ENCODE measurements around the gene HJURP. TPM values are rescaled to one million over a fixed set of nuclear protein-coding genes. Genes with fewer than 3 reads are reported as not detected.
"Not testable (repeated sequence)": the region's sequence is repeated elsewhere in the genome, so short reads cannot be mapped to it uniquely, and the experiment has no call there.

Gene HJURP
- total RNA-seq: 1 to 10 TPM; 2.0 to 4.1 TPM
- polyA plus RNA-seq: 1 to 10 TPM in 1 of 2 donors, under 1 TPM in 1; 0.84 to 1.9 TPM
- long read RNA-seq, donor 1, partial matches to known transcripts: 5 of 7 reads
- long read RNA-seq, donor 1, other reads (novel, unspliced or antisense): 0 of 7 reads
- long read RNA-seq, donor 2, partial matches to known transcripts: 0 of 1 reads
- long read RNA-seq, donor 2, other reads (novel, unspliced or antisense): 0 of 1 reads
- long read RNA-seq, donor 3, partial matches to known transcripts: 0 of 1 reads
- long read RNA-seq, donor 3, other reads (novel, unspliced or antisense): 0 of 1 reads
- long read RNA-seq, donor 4, partial matches to known transcripts: 13 of 14 reads
- long read RNA-seq, donor 4, other reads (novel, unspliced or antisense): 0 of 14 reads
- long read RNA-seq, donor 5, partial matches to known transcripts: 10 of 14 reads
- long read RNA-seq, donor 5, other reads (novel, unspliced or antisense): 0 of 14 reads

- peaks cover 0 to 11% (median 0%) of the 10 kb centered on the region in 4 donors for H3K36me3 ChIP-seq (ENCODE audit: control insufficient read depth in 4 of 4, insufficient read depth in 4 of 4, low read length in 4 of 4)
- H3K27ac ChIP-seq (ENCODE audit: low read depth in 1 of 2, low read length in 1 of 2): peak within 1 kb of the TSS; percentile 59 to 61
- ATAC-seq (ENCODE audit: insufficient read depth, low FRiP score) (peak; percentile 98), DNase-seq (peak; percentile 96 to 98 (median 97))
- peaks cover 3 to 26% (median 8%) of the 10 kb centered on the region in 5 donors for H3K4me1 ChIP-seq (ENCODE audit: control insufficient read depth in 5 of 5, insufficient read depth in 5 of 5, low read length in 5 of 5)
- H3K4me3 ChIP-seq: peak within 1 kb of the TSS; percentile 75
- H3K9ac ChIP-seq (ENCODE audit: insufficient read depth in 1 of 2, low read length in 2 of 2): peak within 1 kb of the TSS; percentile 37 to 85
- no peak for TF ChIP-seq CTCF (IDR thresholded peaks at IDR 0.05; ENCODE audit: control extremely low read depth, extremely low read depth)
- H3K9me3 ChIP-seq (ENCODE audit: control insufficient read depth in 4 of 4, insufficient read depth in 3 of 4, low read length in 3 of 4): no peaks in the 10 kb centered on the region
- H3K27me3 ChIP-seq (ENCODE audit: control insufficient read depth in 3 of 3, insufficient read depth in 3 of 3, low read length in 2 of 3): no peaks in the 10 kb centered on the region
- WGBS, 2 donors: 1% methylated on average over 60 of the region's 60 CpGs
Observed at GRCh38 chr2:233854241-233854981, at the start of gene HJURP. TSS of gene HJURP (minus strand) at chr2:233854535. CDS start at chr2:233854500, 35 bp downstream.

- H3K9ac ChIP-seq (ENCODE audit: insufficient read depth in 1 of 2, low read length in 2 of 2): no peak overlapping the region
- H3K27ac ChIP-seq (ENCODE audit: low read depth in 1 of 2, low read length in 1 of 2): no peak overlapping the region
- no peak for TF ChIP-seq CTCF (IDR thresholded peaks at IDR 0.05; ENCODE audit: control extremely low read depth, extremely low read depth)
- ATAC-seq (ENCODE audit: insufficient read depth, low FRiP score) (no peak), DNase-seq (no peak)
- 60 to 89% methylated on average over 4 of the region's 4 CpGs for WGBS, 2 donors
- no peak overlapping the region for H3K4me3 ChIP-seq
- H3K4me1 ChIP-seq (ENCODE audit: control insufficient read depth in 5 of 5, insufficient read depth in 5 of 5, low read length in 5 of 5): no peaks in the 10 kb centered on the region
- H3K27me3 ChIP-seq (ENCODE audit: control insufficient read depth in 3 of 3, insufficient read depth in 3 of 3, low read length in 2 of 3): no peaks in the 10 kb centered on the region
- H3K9me3 ChIP-seq (ENCODE audit: control insufficient read depth in 4 of 4, insufficient read depth in 3 of 4, low read length in 3 of 4): peaks cover 0 to 4% (median 0%) of the 10 kb centered on the region in 4 donors
- no peaks in the 10 kb centered on the region for H3K36me3 ChIP-seq (ENCODE audit: control insufficient read depth in 4 of 4, insufficient read depth in 4 of 4, low read length in 4 of 4)
Observed at GRCh38 chr2:233901884-233902283, 47.5 kb upstream of the HJURP start.

- Histone ChIP-seq H3K4me3 (no peak overlapping the region), H3K9ac (ENCODE audit: insufficient read depth in 1 of 2, low read length in 2 of 2) (no peak overlapping the region), H3K4me1 (ENCODE audit: control insufficient read depth in 5 of 5, insufficient read depth in 5 of 5, low read length in 5 of 5) (no peaks in the 10 kb centered on the region), H3K27me3 (ENCODE audit: control insufficient read depth in 3 of 3, insufficient read depth in 3 of 3, low read length in 2 of 3) (no peaks in the 10 kb centered on the region), H3K27ac (ENCODE audit: low read depth in 1 of 2, low read length in 1 of 2) (peak overlapping the region in 1 of 2 donors; percentile 4), H3K9me3 (ENCODE audit: control insufficient read depth in 4 of 4, insufficient read depth in 3 of 4, low read length in 3 of 4) (peaks cover 0 to 4% (median 0%) of the 10 kb centered on the region in 4 donors), H3K36me3 (ENCODE audit: control insufficient read depth in 4 of 4, insufficient read depth in 4 of 4, low read length in 4 of 4) (no peaks in the 10 kb centered on the region)
- ATAC-seq (ENCODE audit: insufficient read depth, low FRiP score): peak; percentile 53
- TF ChIP-seq CTCF (IDR thresholded peaks at IDR 0.05; ENCODE audit: control extremely low read depth, extremely low read depth): no peak
- no peak for DNase-seq
- 55 to 65% methylated on average over 4 of the region's 4 CpGs for whole genome bisulfite sequencing, 2 donors
Observed at GRCh38 chr2:233901367-233901766, 47.0 kb upstream of the HJURP start.

GRCh38 chr2:233896253-233896652 lies 41.9 kb upstream of the HJURP start:
- WGBS, 2 donors: 54 to 56% methylated on average over 2 of the region's 2 CpGs
- H3K9me3 ChIP-seq (ENCODE audit: control insufficient read depth in 4 of 4, insufficient read depth in 3 of 4, low read length in 3 of 4); H3K27me3 ChIP-seq (ENCODE audit: control insufficient read depth in 3 of 3, insufficient read depth in 3 of 3, low read length in 2 of 3); H3K9ac ChIP-seq (ENCODE audit: insufficient read depth in 1 of 2, low read length in 2 of 2); H3K4me1 ChIP-seq (ENCODE audit: control insufficient read depth in 5 of 5, insufficient read depth in 5 of 5, low read length in 5 of 5); H3K27ac ChIP-seq (ENCODE audit: low read depth in 1 of 2, low read length in 1 of 2); DNase-seq; H3K4me3 ChIP-seq; H3K36me3 ChIP-seq (ENCODE audit: control insufficient read depth in 4 of 4, insufficient read depth in 4 of 4, low read length in 4 of 4): not testable (repeated sequence)
- peak; percentile 19 for ATAC-seq (ENCODE audit: insufficient read depth, low FRiP score)
